ENCODE data around the gene NELFB.

Gene NELFB

GRCh38 chr9:137314561-137315560 lies 59.7 kb downstream of the NELFB start:
- peak; percentile 11 for DNase-seq (ENCODE audit: low spot score)

GRCh38 chr9:137315581-137316011 lies 60.5 kb downstream of the NELFB start:
- DNase-seq (ENCODE audit: low spot score), result no peak

DNA sequence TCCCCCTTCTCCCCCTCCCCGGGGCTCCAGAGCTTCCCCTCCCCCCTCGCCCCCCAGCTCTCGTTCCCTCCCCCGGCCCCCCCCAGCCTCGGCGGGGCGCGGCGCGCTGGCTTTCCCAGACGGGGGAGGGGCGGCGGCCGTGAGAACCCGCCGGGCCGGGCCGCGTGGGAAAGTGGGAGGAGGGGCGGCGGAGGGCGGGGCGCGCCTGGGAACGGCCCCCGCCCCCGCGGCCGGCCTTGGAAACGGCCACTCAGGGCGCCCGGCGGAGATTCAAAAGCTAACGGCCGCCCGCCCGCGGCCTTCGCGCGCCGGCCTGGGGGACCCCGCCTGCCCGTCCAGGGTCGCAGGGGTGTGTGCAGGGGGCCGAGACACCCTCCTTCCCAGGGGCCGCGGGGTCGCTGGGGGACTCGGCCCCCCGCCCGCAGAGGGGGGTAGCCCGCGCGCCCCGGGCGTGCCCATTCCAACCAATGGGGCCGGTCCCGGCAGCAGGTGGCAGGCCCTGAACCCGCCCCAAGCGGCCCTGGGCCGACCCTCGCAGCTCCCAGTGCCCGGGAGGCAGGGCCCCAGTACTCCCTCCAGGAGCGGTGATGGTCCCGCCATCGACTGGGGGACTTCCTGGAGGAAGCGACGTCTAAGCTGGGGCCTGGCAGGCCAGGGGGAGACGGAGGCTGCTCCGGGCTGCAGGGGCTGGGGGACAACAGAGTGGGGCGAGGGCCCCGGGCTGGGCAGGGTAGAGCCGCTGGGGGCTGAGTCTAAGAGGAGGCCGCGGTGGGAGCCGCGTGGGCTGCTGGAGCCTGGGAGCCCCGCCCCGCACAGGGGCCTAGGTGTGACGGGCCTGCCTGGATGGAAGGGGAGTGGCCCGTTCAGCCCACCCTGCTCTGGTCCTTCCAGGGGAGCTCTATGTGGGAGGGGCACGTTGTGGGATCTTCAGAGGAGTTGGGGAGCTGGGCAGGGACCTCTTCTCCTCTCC lies 61.2 kb downstream of the NELFB start:
- peak; percentile 88 for DNase-seq (ENCODE audit: low spot score)

- peak; percentile 8 for DNase-seq (ENCODE audit: low spot score)
These were observed 62.0 kb downstream of the NELFB start for GRCh38 chr9:137317021-137317717.

GRCh38 chr9:137317718-137318511 lies 62.8 kb downstream of the NELFB start:
- DNase-seq (ENCODE audit: low spot score), result no peak

- no peak for DNase-seq (ENCODE audit: low spot score)
These were observed 63.5 kb downstream of the NELFB start for GRCh38 chr9:137318602-137319001.

GRCh38 chr9:137319011-137319738 lies 64.0 kb downstream of the NELFB start:
- peak; percentile 93 for DNase-seq (ENCODE audit: low spot score)

GRCh38 chr9:137319739-137320551 lies 64.8 kb downstream of the NELFB start:
- DNase-seq (ENCODE audit: low spot score), result no peak

DNA sequence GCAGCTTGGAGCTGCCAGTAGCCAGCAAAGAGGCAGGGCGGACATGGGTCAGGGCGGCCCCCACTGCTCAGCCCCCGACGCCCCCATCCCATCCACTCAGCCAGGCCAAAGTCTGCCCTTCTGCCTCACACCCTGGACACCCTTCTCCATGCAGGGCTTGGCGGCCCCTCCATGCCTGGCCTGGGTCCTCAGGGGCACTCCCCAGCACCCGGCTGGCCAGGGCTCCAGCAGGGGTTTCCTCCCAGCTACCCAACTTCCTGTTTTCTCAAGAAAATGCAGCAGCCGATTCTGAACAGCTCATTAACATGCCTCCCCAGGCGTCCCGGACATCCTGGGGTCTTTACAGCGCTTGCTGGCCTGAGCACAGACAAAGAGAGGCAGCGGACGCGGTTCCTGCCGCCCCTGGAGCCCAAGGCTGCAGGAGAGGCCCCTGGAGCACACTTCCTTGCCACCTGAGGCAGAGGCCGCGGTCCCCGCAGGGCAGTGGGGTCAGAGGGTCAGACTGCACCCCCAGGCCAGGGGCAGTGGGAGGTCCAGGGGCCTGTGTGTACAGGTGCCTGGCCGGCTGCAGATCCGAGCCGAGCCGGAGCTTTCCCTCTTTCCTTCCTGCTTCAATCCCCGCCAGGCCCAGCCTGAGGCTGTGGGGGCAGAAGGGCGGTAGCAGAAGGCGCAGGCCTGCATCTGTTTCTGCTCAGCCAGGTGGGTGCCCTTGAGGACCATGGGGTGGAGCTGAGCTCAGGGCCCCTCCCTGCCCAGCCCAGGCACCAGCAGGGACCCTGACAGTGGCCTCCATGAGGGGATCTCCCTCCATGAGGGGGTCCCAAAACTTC lies 65.6 kb downstream of the NELFB start:
- DNase-seq (ENCODE audit: low spot score), result no peak

DNA sequence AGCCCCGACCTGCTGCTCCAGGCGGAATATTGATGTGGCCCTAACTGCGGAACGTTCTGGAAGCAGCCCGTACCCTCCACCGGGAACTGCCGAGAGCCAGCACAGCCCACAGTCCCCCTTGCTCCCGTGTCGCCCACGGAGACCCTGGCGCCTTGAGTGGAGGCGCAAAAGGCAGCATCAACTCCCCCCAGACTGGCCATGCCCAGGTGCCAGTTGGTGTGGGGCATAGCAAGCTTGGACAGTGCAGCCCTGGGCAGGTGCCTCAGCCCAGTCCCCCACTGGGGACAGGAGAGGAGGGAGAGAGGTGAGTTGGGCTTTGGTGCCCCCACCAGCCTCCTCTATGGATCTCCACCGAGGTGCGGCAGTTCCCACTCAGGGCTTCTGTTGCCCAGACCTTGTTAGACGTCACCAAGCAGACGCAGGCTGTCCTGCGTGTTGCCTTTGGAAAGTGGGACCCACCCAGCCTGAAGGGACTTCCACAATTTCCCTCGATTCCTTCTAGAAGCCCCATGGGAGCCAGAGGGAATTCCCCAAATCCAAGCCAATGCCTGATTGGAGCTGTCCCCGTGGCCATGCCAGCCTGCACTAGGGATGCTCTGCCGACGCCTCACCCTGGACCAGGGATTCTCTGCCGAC lies 66.7 kb downstream of the NELFB start:
- no peak for DNase-seq (ENCODE audit: low spot score)

Data from AG20443 (cell line).